ENCODE results near the gene FLT3LG.
A peak's percentile ranks its signal among the peaks of the same experiment; 100 is the strongest.

Gene FLT3LG

GRCh38 chr19:49441210-49441959 lies 32.6 kb upstream of the FLT3LG start, which contains the start of gene SLC17A7:
Gene SLC17A7, minus strand, starts transcription at chr19:49441527. Its CDS starts 148 bp downstream, at chr19:49441379.
- no peak within 1 kb of the TSS for H2AFZ ChIP-seq (ENCODE audit: low read length)
- H3K4me2 ChIP-seq (ENCODE audit: low read depth, low read length): peak within 1 kb of the TSS; percentile 90; the same call in 1 of the 2 replicates
- H3K4me3 ChIP-seq (ENCODE audit: low read length): 0 out of 2 replicates have a peak within 1 kb of the TSS, but pooled peaks have one; percentile 84
- H3K9me2 ChIP-seq (replicated peaks; ENCODE audit: insufficient read depth, low read length): no peaks in the 10 kb centered on the region
- H3K27me3 ChIP-seq (replicated peaks; ENCODE audit: insufficient read depth, low read length): peaks cover 58% of the 10 kb centered on the region
- H4K20me1 ChIP-seq (ENCODE audit: insufficient read depth, low read length): no peaks in the 10 kb centered on the region
- no peak within 1 kb of the TSS for H3K9ac ChIP-seq (ENCODE audit: low read length)
- TF ChIP-seq CTCF (IDR thresholded peaks at IDR 0.05; ENCODE audit: low read length) (no peak), EZH2 (optimal IDR thresholded peaks at IDR 0.05; ENCODE audit: low read depth, low read length) (no peak), EZH2phosphoT487 (IDR thresholded peaks at IDR 0.05; ENCODE audit: low read length) (no peak)
- H3F3A ChIP-seq (ENCODE audit: insufficient read depth, low read length): no peaks in the 10 kb centered on the region; the same call in 1 of the 2 replicates
- H3K4me1 ChIP-seq (ENCODE audit: low read length): no peaks in the 10 kb centered on the region
- no peak for DNase-seq
- no peaks in the 10 kb centered on the region for H3K79me2 ChIP-seq (ENCODE audit: low read length)
- H3K9me3 ChIP-seq (replicated peaks; ENCODE audit: insufficient read depth, low read length): no peaks in the 10 kb centered on the region
- H3K36me3 ChIP-seq (replicated peaks; ENCODE audit: insufficient read depth, low read length): no peaks in the 10 kb centered on the region
- no peak within 1 kb of the TSS for H3K27ac ChIP-seq (ENCODE audit: low read length)

DNA sequence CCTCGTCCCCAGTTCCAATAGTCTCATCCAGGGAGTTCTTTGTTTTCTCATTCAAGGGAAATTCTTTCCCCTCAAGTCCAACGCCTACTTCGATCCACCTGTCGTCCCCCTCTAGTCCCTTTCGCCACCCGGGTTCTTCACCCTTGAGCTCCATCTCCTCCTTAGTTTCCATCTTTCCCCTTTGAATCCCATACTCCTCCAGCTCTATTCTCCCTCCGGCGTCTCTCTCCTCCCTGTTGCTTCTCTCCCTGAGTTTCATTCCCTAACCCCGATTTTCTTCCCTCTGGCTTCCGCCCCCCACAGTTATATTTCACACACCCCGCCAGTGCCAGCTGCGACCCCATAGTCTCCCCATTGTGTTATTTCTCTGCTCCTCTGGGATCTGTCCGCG lies 32.1 kb upstream of the FLT3LG start:
- Histone ChIP-seq H3K4me3 (ENCODE audit: low read length) (no peak overlapping the region), H3K27me3 (replicated peaks; ENCODE audit: insufficient read depth, low read length) (peaks cover 52% of the 10 kb centered on the region), H3K27ac (ENCODE audit: low read length) (no peak overlapping the region), H2AFZ (ENCODE audit: low read length) (no peak overlapping the region), H3K79me2 (ENCODE audit: low read length) (no peaks in the 10 kb centered on the region), H3K36me3 (replicated peaks; ENCODE audit: insufficient read depth, low read length) (no peaks in the 10 kb centered on the region), H3K9me3 (replicated peaks; ENCODE audit: insufficient read depth, low read length) (no peaks in the 10 kb centered on the region), H3K9me2 (replicated peaks; ENCODE audit: insufficient read depth, low read length) (no peaks in the 10 kb centered on the region), H3K4me2 (ENCODE audit: low read depth, low read length) (peak overlapping the region; percentile 90; the same call in 1 of the 2 replicates), H3K4me1 (ENCODE audit: low read length) (no peaks in the 10 kb centered on the region), H3K9ac (ENCODE audit: low read length) (no peak overlapping the region), H3F3A (ENCODE audit: insufficient read depth, low read length) (peaks cover 2% of the 10 kb centered on the region; the same call in 1 of the 2 replicates), H4K20me1 (ENCODE audit: insufficient read depth, low read length) (no peaks in the 10 kb centered on the region)
- TF ChIP-seq EZH2 (optimal IDR thresholded peaks at IDR 0.05; ENCODE audit: low read depth, low read length): no peak
- TF ChIP-seq CTCF (IDR thresholded peaks at IDR 0.05; ENCODE audit: low read length): no peak
- TF ChIP-seq EZH2phosphoT487 (IDR thresholded peaks at IDR 0.05; ENCODE audit: low read length): no peak
- DNase-seq: no peak

DNA sequence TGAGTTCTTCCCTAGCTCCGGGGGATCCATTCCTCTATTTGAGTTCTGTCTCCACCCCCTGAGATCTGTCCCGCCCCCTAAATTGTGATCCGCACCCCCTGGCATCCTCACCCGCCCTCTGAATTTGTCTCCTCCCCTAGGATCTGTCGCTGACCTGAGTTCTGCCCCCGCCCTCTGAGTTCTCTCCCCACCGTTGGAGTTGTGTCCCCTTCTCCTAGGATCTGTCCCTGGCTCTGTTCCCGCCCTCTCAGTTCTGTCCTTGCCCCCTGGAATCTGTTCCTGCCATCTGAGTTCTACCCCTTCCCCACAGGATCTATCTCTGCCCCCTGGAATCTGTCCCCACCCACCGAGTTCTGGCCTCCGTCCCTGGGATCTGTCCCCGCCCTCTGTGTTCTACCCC lies 31.7 kb upstream of the FLT3LG start:
- H3K79me2 ChIP-seq (ENCODE audit: low read length): no peaks in the 10 kb centered on the region
- H2AFZ ChIP-seq (ENCODE audit: low read length): no peak overlapping the region
- H3K36me3 ChIP-seq (replicated peaks; ENCODE audit: insufficient read depth, low read length): no peaks in the 10 kb centered on the region
- H3K27ac ChIP-seq (ENCODE audit: low read length): no peak overlapping the region
- H3K4me2 ChIP-seq (ENCODE audit: low read depth, low read length): peak overlapping the region; percentile 90; the same call in 1 of the 2 replicates
- H3K9me2 ChIP-seq (replicated peaks; ENCODE audit: insufficient read depth, low read length): no peaks in the 10 kb centered on the region
- no peak for TF ChIP-seq EZH2phosphoT487 (IDR thresholded peaks at IDR 0.05; ENCODE audit: low read length)
- TF ChIP-seq CTCF (IDR thresholded peaks at IDR 0.05; ENCODE audit: low read length): no peak
- no peak for TF ChIP-seq EZH2 (optimal IDR thresholded peaks at IDR 0.05; ENCODE audit: low read depth, low read length)
- H4K20me1 ChIP-seq (ENCODE audit: insufficient read depth, low read length): no peaks in the 10 kb centered on the region
- no peak overlapping the region for H3K9ac ChIP-seq (ENCODE audit: low read length)
- peaks cover 6% of the 10 kb centered on the region; the same call in 1 of the 2 replicates for H3F3A ChIP-seq (ENCODE audit: insufficient read depth, low read length)
- 0 out of 2 replicates have a peak overlapping the region, but pooled peaks have one; percentile 84 for H3K4me3 ChIP-seq (ENCODE audit: low read length)
- H3K4me1 ChIP-seq (ENCODE audit: low read length): no peaks in the 10 kb centered on the region
- DNase-seq: no peak
- H3K27me3 ChIP-seq (replicated peaks; ENCODE audit: insufficient read depth, low read length): peaks cover 48% of the 10 kb centered on the region
- no peaks in the 10 kb centered on the region for H3K9me3 ChIP-seq (replicated peaks; ENCODE audit: insufficient read depth, low read length)
